HepG2 (cell line): Measurements from ENCODE around the gene PASK. TPM values are rescaled to one million over a fixed set of nuclear protein-coding genes. Genes with fewer than 3 reads are reported as not detected.
"Not testable (repeated sequence)": the region's sequence is repeated elsewhere in the genome, so short reads cannot be mapped to it uniquely, and the experiment has no call there.

Source experiments
- ARHGAP35 ChIP-seq: sonication (generic); formaldehyde crosslinking; IDR thresholded peaks from 2 replicates; pipeline ENCODE4 v1.9.0; 2022; ENCODE audit warnings: mild to moderate bottlenecking, inconsistent platforms, moderate library complexity, missing genetic modification reagents, borderline replicate concordance
- BORCS8-MEF2B ChIP-seq: sonication (generic); formaldehyde crosslinking; IDR thresholded peaks from 2 replicates; pipeline ENCODE4 v1.8.0; 2022; ENCODE audit warnings: mild to moderate bottlenecking, missing genetic modification reagents
- HMG20A ChIP-seq: IDR thresholded peaks from 2 replicates; pipeline ENCODE4 v1.6.1; 2016; ENCODE audit warnings: borderline replicate concordance
- HNF1A ChIP-seq, 2 experiments: sonication (generic) in 1 of 2; formaldehyde crosslinking in 1 of 2; IDR thresholded peaks; 2 replicates each; pipeline versions ENCODE4 v1.4.0 to v1.6.1; 2016 to 2020; ENCODE audit warnings: borderline replicate concordance in 1 of 2, low read depth in 1 of 2, mild to moderate bottlenecking in 1 of 2, missing genetic modification reagents in 1 of 2
- HNF4G ChIP-seq, 2 experiments: sonication (generic) in 1 of 2; formaldehyde crosslinking in 1 of 2; IDR thresholded peaks; 2 replicates each; pipeline versions ENCODE4 v1.4.0 to v1.6.1; 2011 to 2020; ENCODE audit warnings: borderline replicate concordance in 2 of 2, low read depth in 2 of 2, mild to moderate bottlenecking in 2 of 2, low read length in 1 of 2, missing genetic modification reagents in 1 of 2, moderate library complexity in 1 of 2
- KDM3A ChIP-seq: IDR thresholded peaks from 2 replicates; pipeline ENCODE4 v1.6.1; 2018; ENCODE audit warnings: low read depth, missing compliant biosample characterization
- MEIS1 ChIP-seq: sonication (generic); formaldehyde crosslinking; IDR thresholded peaks from 2 replicates; pipeline ENCODE4 v1.9.0; 2021; ENCODE audit warnings: mild to moderate bottlenecking, missing genetic modification reagents, moderate library complexity, borderline replicate concordance
- NAIF1 ChIP-seq: sonication (generic); formaldehyde crosslinking; IDR thresholded peaks from 2 replicates; pipeline ENCODE4 v1.5.0; 2020; ENCODE audit warnings: mild to moderate bottlenecking, missing genetic modification reagents, borderline replicate concordance
- NR2F6 ChIP-seq, 2 experiments: IDR thresholded peaks; 2 replicates each; pipeline ENCODE4 v1.6.1; 2016; ENCODE audit warnings: antibody characterized with exemption in 1 of 2, mild to moderate bottlenecking in 1 of 2
- NRL ChIP-seq: sonication (generic); formaldehyde crosslinking; IDR thresholded peaks from 2 replicates; pipeline ENCODE4 v1.5.0; 2020; ENCODE audit warnings: missing genetic modification reagents, mild to moderate bottlenecking, moderate library complexity, borderline replicate concordance
- RAD21 ChIP-seq: fragments of 450-650 bp; formaldehyde crosslinking; IDR thresholded peaks from 2 replicates; pipeline ENCODE4 v1.5.0; 2020; ENCODE audit warnings: mild to moderate bottlenecking
- RXRB ChIP-seq: IDR thresholded peaks from 2 replicates; pipeline ENCODE4 v1.6.1; 2016; ENCODE audit warnings: borderline replicate concordance, missing genetic modification reagents, missing compliant biosample characterization
- SOX5 ChIP-seq: IDR thresholded peaks from 2 replicates; pipeline ENCODE4 v1.6.1; 2016; ENCODE audit warnings: borderline replicate concordance
- TCF12 ChIP-seq, 2 experiments: fragments of 450-650 bp in 1 of 2; sonication (generic) in 1 of 2; formaldehyde crosslinking in 1 of 2; IDR thresholded peaks; 2 replicates each; pipeline versions ENCODE4 v1.6.1 to v1.8.0; 2017 to 2022; ENCODE audit warnings: antibody characterized with exemption in 1 of 2, mild to moderate bottlenecking in 1 of 2, missing genetic modification reagents in 1 of 2, moderate library complexity in 1 of 2
- ZHX2 ChIP-seq, 2 experiments: sonication (generic) in 1 of 2; formaldehyde crosslinking in 1 of 2; IDR thresholded peaks; 2 replicates each; pipeline versions ENCODE4 v1.6.1 to v1.9.0; 2014 to 2022; ENCODE audit warnings: antibody characterized with exemption in 1 of 2, borderline replicate concordance in 1 of 2, inconsistent platforms in 1 of 2, low read depth in 1 of 2, missing genetic modification reagents in 1 of 2
- ZNF605 ChIP-seq: sonication (generic); formaldehyde crosslinking; IDR thresholded peaks from 2 replicates; pipeline ENCODE4 v1.8.0; 2022; ENCODE audit warnings: mild to moderate bottlenecking, missing genetic modification reagents
- polyA plus RNA-seq, 8 experiments: library from polyadenylated mRNA; depleted of rRNA in 3 of 8; stranded (reverse) in 7 of 8; unstranded in 1 of 8; fragments of >200 nt; fragmentation: Illumina TruSeq in 4 of 8; extraction: Trizol in 4 of 8; gene quantifications; 2 replicates each; pipeline versions ENCODE4 v1.2.1 to v1.2.3, GENCODE V29; 2011 to 2016; ENCODE audit warnings: low read depth in 4 of 8, missing spikeins in 1 of 8, mixed read lengths in 1 of 8; ENCODE audit not compliant: insufficient read depth in 1 of 8
- total RNA-seq, 5 experiments: library from RNA; depleted of rRNA; stranded (reverse); fragments of >200 nt; fragmentation: Illumina TruSeq; extraction: Trizol; gene quantifications; 2 replicates each; pipeline ENCODE4 v1.2.3, GENCODE V29; 2016; ENCODE audit warnings: low read depth in 1 of 5

The PASK gene
- total and polyA plus RNA-seq, 2 of the 13 experiments (the other 11 are each of a cell fraction or from before 2014, with no cell fraction given): 6.9 to 17.0 TPM

DNA sequence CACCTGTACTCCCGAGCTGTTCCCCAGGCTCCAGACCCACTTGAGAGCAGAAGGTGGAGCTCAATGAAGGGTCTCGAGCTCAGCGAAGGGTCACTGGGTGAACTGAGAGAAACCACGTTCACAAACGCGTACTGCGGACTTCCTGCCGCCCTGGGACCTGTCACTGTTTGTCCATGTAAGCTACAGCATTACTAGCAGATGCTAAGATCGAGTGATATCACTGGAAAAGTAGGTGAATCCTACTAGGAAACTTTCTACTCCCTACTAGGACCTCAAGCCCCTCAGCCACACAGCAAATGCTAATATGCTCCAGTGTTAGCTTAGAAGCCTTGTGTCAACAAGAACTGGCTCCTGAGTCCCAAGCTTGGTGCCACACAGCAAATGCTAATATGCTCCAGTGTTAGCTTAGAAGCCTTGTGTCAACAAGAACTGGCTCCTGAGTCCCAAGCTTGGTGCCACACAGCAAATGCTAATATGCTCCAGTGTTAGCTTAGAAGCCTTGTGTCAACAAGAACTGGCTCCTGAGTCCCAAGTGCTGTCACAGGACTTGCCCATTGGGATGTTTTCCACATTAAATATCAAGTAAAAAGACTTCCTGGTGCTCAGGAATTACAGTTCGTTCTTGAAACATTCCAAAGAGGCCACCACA is 56.0 kb downstream of the PASK start (continued):
- TF ChIP-seq ARHGAP35 (CRISPR knock-in tag) (peak; percentile 77; the same call in 1 of the 2 replicates), MEIS1 (CRISPR knock-in tag) (0 out of 2 replicates have a peak, but pooled peaks have one; percentile 29), ZNF605 (CRISPR knock-in tag) (0 out of 2 replicates have a peak, but pooled peaks have one; percentile 60), TCF12 (CRISPR knock-in tag; IDR thresholded peaks at IDR 0.05) (0 out of 2 replicates have a peak, but pooled peaks have one; percentile 53), HMG20A (peak; percentile 86), RXRB (peak; percentile 68; the same call in 1 of the 2 replicates), ZHX2 (IDR thresholded peaks at IDR 0.05; ENCODE audit: low read depth) (0 out of 2 replicates have a peak, but pooled peaks have one; percentile 34), HNF4G (IDR thresholded peaks at IDR 0.05; ENCODE audit: borderline replicate concordance, low read depth, low read length) (0 out of 2 replicates have a peak, but pooled peaks have one; percentile 48), HNF4G (CRISPR knock-in tag; IDR thresholded peaks at IDR 0.05; ENCODE audit: borderline replicate concordance, low read depth) (0 out of 2 replicates have a peak, but pooled peaks have one; percentile 44), NR2F6 (IDR thresholded peaks at IDR 0.05) (peak; percentile 76), NR2F6 (CRISPR knock-in tag; IDR thresholded peaks at IDR 0.05) (peak; percentile 69; the same call in 1 of the 2 replicates), KDM3A (peak; percentile 65; the same call in 1 of the 2 replicates), NRL (CRISPR knock-in tag) (0 out of 2 replicates have a peak, but pooled peaks have one; percentile 58), SOX5 (CRISPR knock-in tag) (peak; percentile 72), RAD21 (CRISPR knock-in tag) (peak; percentile 21; the same call in 1 of the 2 replicates), HNF1A (CRISPR knock-in tag; IDR thresholded peaks at IDR 0.05; ENCODE audit: borderline replicate concordance) (peak; percentile 68; the same call in 1 of the 2 replicates), NAIF1 (CRISPR knock-in tag) (0 out of 2 replicates have a peak, but pooled peaks have one; percentile 50), BORCS8-MEF2B (CRISPR knock-in tag) (peak; percentile 84)
- not testable (repeated sequence) for TF ChIP-seq TCF12 (IDR thresholded peaks at IDR 0.05); ZHX2 (CRISPR knock-in tag; IDR thresholded peaks at IDR 0.05; ENCODE audit: borderline replicate concordance); HNF1A (IDR thresholded peaks at IDR 0.05; ENCODE audit: low read depth)
